Thyroid gland (tissue), 4 donors: ENCODE measurements around the gene CABLES2.

Source experiments
- POLR2A ChIP-seq, 2 donors: fragments of 450-650 bp; IDR thresholded peaks; one replicate each; pipeline ENCODE4 v1.6.1; 2017; ENCODE audit warnings: antibody characterized with exemption in 2 of 2, mild to moderate bottlenecking in 2 of 2, moderate library complexity in 1 of 2
- TF ChIP-seq, protein P1 (sequence below), 6 experiments: fragments of 200-600 bp in 3 of 6; fragments of 450-650 bp in 3 of 6; sonication (generic) in 3 of 6; IDR thresholded peaks; one replicate each; pipeline ENCODE4 v1.5.1; 2016 to 2019; ENCODE audit warnings: antibody characterized with exemption in 6 of 6, mild to moderate bottlenecking in 2 of 6, inconsistent platforms in 1 of 6, moderate library complexity in 1 of 6

DNA sequence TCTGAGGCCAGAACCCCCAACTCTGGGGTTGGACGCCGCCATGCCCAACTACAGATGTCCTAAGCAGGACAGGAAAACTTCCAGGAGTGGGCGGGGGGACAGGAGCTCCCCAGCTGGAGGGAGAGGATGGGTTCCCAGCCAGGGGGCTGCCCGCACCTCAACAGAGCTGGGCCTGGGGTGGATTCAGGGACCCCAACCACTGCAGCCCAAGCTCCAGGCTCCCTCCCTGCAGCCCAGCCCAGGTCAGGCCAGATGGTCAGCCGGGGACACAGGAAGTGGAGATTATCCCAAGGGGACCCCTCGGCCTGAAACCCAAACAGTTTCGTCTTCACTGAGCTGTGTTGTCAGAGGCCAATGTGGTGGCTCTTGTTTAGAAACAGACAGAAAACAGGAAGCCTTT lies 49.4 kb downstream of the CABLES2 start:
- TF ChIP-seq POLR2A (IDR thresholded peaks at IDR 0.05), result no peak
- TF ChIP-seq, protein P1, sequence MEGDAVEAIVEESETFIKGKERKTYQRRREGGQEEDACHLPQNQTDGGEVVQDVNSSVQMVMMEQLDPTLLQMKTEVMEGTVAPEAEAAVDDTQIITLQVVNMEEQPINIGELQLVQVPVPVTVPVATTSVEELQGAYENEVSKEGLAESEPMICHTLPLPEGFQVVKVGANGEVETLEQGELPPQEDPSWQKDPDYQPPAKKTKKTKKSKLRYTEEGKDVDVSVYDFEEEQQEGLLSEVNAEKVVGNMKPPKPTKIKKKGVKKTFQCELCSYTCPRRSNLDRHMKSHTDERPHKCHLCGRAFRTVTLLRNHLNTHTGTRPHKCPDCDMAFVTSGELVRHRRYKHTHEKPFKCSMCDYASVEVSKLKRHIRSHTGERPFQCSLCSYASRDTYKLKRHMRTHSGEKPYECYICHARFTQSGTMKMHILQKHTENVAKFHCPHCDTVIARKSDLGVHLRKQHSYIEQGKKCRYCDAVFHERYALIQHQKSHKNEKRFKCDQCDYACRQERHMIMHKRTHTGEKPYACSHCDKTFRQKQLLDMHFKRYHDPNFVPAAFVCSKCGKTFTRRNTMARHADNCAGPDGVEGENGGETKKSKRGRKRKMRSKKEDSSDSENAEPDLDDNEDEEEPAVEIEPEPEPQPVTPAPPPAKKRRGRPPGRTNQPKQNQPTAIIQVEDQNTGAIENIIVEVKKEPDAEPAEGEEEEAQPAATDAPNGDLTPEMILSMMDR (IDR thresholded peaks at IDR 0.05), result no peak
